A549 (cell line): ENCODE measurements around the gene PAPPA. TPM values are rescaled to one million over a fixed set of nuclear protein-coding genes. Genes with fewer than 3 reads are reported as not detected.

ENCODE experiments used
- ATAC-seq, 2 experiments: fragments of 200-7000 bp in 1 of 2; fragments of >200 bp in 1 of 2; cut with Nextera tagmentation in 1 of 2; cut with Tn5 transposase in 1 of 2; 3 replicates each; pipeline versions ENCODE4 v1.8.0 to v1.9.1; 2018 to 2020; ENCODE audit warnings: mild to moderate bottlenecking in 1 of 2, moderate library complexity in 1 of 2
- CTCF ChIA-PET: fragments of 300-600 bp; sonication (Branson Sonifier 250); formaldehyde crosslinking; extraction: SDS; loops from one replicate; lab custom pipeline; 2021; ENCODE audit warnings: antibody characterized with exemption, inconsistent platforms; lab: Yijun Ruan, JAX
- POLR2A ChIA-PET: fragments of 350-600 bp; formaldehyde crosslinking; extraction: SDS; loops from one replicate; lab custom pipeline; 2021; ENCODE audit warnings: antibody characterized with exemption, inconsistent platforms; lab: Yijun Ruan, JAX
- DNase-seq, 2 experiments: peaks; one replicate each; pipeline versions ENCODE4 v3.0.0 to v3.0.0-alpha.2; 2011 to 2016; ENCODE audit warnings: low read depth in 1 of 2, low spot score in 1 of 2
- FAIRE-seq: peaks from 2 replicates; lab custom pipeline; 2011; peaks lifted over from hg19 to GRCh38; lab: Jason Lieb, UNC
- H3K27ac ChIP-seq, 2 experiments: fragments of >200 bp; sonication (Bioruptor Twin); formaldehyde crosslinking; 3 replicates each; pipeline ENCODE4 v1.5.1; 2016 to 2017
- H3K4me1 ChIP-seq: fragments of >200 bp; sonication (Bioruptor Twin); formaldehyde crosslinking; 3 replicates; pipeline ENCODE4 v1.6.1; 2016
- H3K4me2 ChIP-seq: fragments of >200 bp; sonication (Bioruptor Twin); formaldehyde crosslinking; 3 replicates; pipeline ENCODE4 v1.6.1; 2016
- H3K4me3 ChIP-seq: fragments of >200 bp; sonication (Bioruptor Twin); formaldehyde crosslinking; 3 replicates; pipeline ENCODE4 v1.5.1; 2016
- H3K9me3 ChIP-seq: fragments of >200 bp; sonication (Bioruptor Twin); formaldehyde crosslinking; 3 replicates; pipeline ENCODE4 v1.6.1; 2016
- CEBPB ChIP-seq, 2 experiments: fragments of >200 bp in 1 of 2; sonication (Bioruptor Twin) in 1 of 2; formaldehyde crosslinking in 1 of 2; IDR thresholded peaks; 2 replicates each; pipeline ENCODE4 v1.6.1; 2012 to 2016
- EHMT2 ChIP-seq: fragments of 200-600 bp; sonication (generic); IDR thresholded peaks from 2 replicates; pipeline ENCODE4 v1.6.1; 2016; ENCODE audit warnings: antibody characterized with exemption, low read depth, mild to moderate bottlenecking, moderate library complexity
- EP300 ChIP-seq, 2 experiments: fragments of >200 bp; sonication (Bioruptor Twin); formaldehyde crosslinking; IDR thresholded peaks; 2 replicates in 1 of 2; 3 replicates in 1 of 2; pipeline ENCODE4 v1.6.1; 2016 to 2017
- ESRRA ChIP-seq: fragments of 150-350 bp; IDR thresholded peaks from 2 replicates; pipeline ENCODE4 v1.6.1; 2014; ENCODE audit warnings: mild to moderate bottlenecking, low read length, borderline replicate concordance
- HEYL ChIP-seq: fragments of 250-450 bp; sonication (Bioruptor Pico); IDR thresholded peaks from 2 replicates; pipeline ENCODE4 v1.8.0; 2021; ENCODE audit warnings: mild to moderate bottlenecking, moderate library complexity
- HOXA7 ChIP-seq: fragments of 250-450 bp; sonication (Bioruptor Pico); IDR thresholded peaks from 2 replicates; pipeline ENCODE4 v1.5.0; 2020; ENCODE audit warnings: mild to moderate bottlenecking, moderate library complexity
- HOXB13 ChIP-seq: fragments of 250-450 bp; sonication (Bioruptor Pico); IDR thresholded peaks from 2 replicates; pipeline ENCODE4 v1.5.0; 2020; ENCODE audit warnings: low read depth, mild to moderate bottlenecking, moderate library complexity
- JUN ChIP-seq, 2 experiments: fragments of >200 bp; sonication (Bioruptor Twin); formaldehyde crosslinking; IDR thresholded peaks; 2 replicates in 1 of 2; 3 replicates in 1 of 2; pipeline ENCODE4 v1.6.1; 2016 to 2017
- NR3C1 ChIP-seq: fragments of >200 bp; sonication (Bioruptor Twin); formaldehyde crosslinking; IDR thresholded peaks from 3 replicates; pipeline ENCODE4 v1.6.1; 2017
- POLR2AphosphoS2 ChIP-seq: conservative IDR thresholded peaks from 2 replicates; pipeline ENCODE4 v1.6.1; 2012; ENCODE audit warnings: low read length, improper control_type of control experiment, inconsistent platforms
- RAD21 ChIP-seq, 2 experiments: fragments of >200 bp in 1 of 2; sonication (Bioruptor Twin) in 1 of 2; formaldehyde crosslinking in 1 of 2; IDR thresholded peaks in 1 of 2; conservative IDR thresholded peaks in 1 of 2; 2 replicates in 1 of 2; 3 replicates in 1 of 2; pipeline ENCODE4 v1.6.1; 2012 to 2018; ENCODE audit warnings: inconsistent platforms in 1 of 2
- RNF2 ChIP-seq: fragments of 200-600 bp; sonication (generic); IDR thresholded peaks from 2 replicates; pipeline ENCODE4 v1.6.1; 2016; ENCODE audit warnings: low read depth, mild to moderate bottlenecking, antibody characterized with exemption, moderate library complexity, borderline replicate concordance
- SMC3 ChIP-seq: fragments of >200 bp; sonication (Bioruptor Twin); formaldehyde crosslinking; IDR thresholded peaks from 3 replicates; pipeline ENCODE4 v1.6.1; 2018; ENCODE audit warnings: inconsistent platforms
- TP53 ChIP-seq: fragments of 250-450 bp; sonication (Bioruptor Pico); IDR thresholded peaks from 2 replicates; pipeline ENCODE4 v1.5.0; 2021; ENCODE audit warnings: mild to moderate bottlenecking, moderate library complexity
- WGBS: methylation state at CpG from one replicate; pipeline ENCODE4 v1.1.6; 2017; ENCODE audit errors: missing lambda C conversion rate; 5-methylcytosine and 5-hydroxymethylcytosine counted together
- polyA plus RNA-seq, 4 experiments: library from polyadenylated mRNA; depleted of rRNA in 3 of 4; stranded (reverse); fragments of >200 nt; fragmentation: RNase III in 1 of 4; extraction: RNeasy Plus Mini Kit Qiagen cat#74134 plus additional on column Dnase treatment in 1 of 4; gene quantifications; 2 replicates in 3 of 4; 3 replicates in 1 of 4; pipeline ENCODE4 v1.2.3, GENCODE V29; 2011 to 2017
- TF ChIP-seq, protein P1 (sequence below): IDR thresholded peaks from 2 replicates; pipeline ENCODE4 v1.6.1; 2012
- TF ChIP-seq, protein P2 (sequence below): fragments of 250-450 bp; sonication (Bioruptor Pico); IDR thresholded peaks from 2 replicates; pipeline ENCODE4 v1.5.0; 2021; ENCODE audit warnings: mild to moderate bottlenecking, moderate library complexity, borderline replicate concordance
- TF ChIP-seq, protein P3 (sequence below): fragments of >200 bp; sonication (Bioruptor Twin); formaldehyde crosslinking; IDR thresholded peaks from 3 replicates; pipeline ENCODE4 v1.5.1; 2016

Gene PAPPA
- polyA plus RNA-seq, 2 of the 4 experiments (the other 2 are of a cell fraction), result 40.0 to 127 TPM

DNA sequence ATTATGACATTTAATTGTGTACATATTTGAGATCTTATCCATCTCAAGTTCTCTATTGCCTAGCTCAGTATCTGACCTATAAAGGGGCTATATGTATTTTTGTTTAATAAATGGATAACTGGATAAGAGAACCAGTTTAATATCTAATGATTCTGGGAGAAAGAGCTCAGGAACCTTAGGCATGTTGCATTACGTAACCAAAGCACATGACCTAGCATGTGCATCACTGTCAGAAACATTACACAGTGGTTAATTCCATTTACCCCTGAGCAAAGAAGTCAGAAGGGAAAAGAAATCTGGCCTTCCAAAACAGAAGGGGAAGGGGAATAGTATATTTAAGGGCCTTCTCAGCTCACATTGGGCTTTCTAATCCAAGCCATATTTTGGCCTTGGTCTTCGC lies 12.3 kb downstream of the PAPPA start:
- TF ChIP-seq NR3C1 (no peak), HOXB13 (CRISPR knock-in tag) (peak; percentile 26; the same call in 1 of the 2 replicates), POLR2AphosphoS2 (0 out of 2 replicates have a peak, but pooled peaks have one; percentile 48), CEBPB (IDR thresholded peaks at IDR 0.05) (peak; percentile 57 to 71; a peak in 3 of 4 replicates), ESRRA (no peak)
- TF ChIP-seq, protein P1, sequence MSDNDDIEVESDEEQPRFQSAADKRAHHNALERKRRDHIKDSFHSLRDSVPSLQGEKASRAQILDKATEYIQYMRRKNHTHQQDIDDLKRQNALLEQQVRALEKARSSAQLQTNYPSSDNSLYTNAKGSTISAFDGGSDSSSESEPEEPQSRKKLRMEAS, result 0 out of 2 replicates have a peak, but pooled peaks have one; percentile 37
- Histone ChIP-seq H3K9me3 (peaks cover 8% of the 10 kb centered on the region; the same call in 2 of the 3 replicates), H3K4me1 (peaks cover 100% of the 10 kb centered on the region), H3K4me3 (no peak overlapping the region), H3K4me2 (peak overlapping the region; percentile 42), H3K27ac (peak overlapping the region; percentile 49 to 80)
- peak; percentile 88 for FAIRE-seq
- POLR2A ChIA-PET, result interaction anchor here (0.7 to 4.6 kb wide), 5 partner anchors 9 to 575 kb away, joined by 3 to 37 read pairs (median 5); partner anchors contain the start of gene PAPPA
- no peak for DNase-seq
- ATAC-seq, result peak in 1 of 2 experiments; percentile 9; a peak in 1 of 6 replicates
- CTCF ChIA-PET, result interaction anchor here (0.9 to 8.3 kb wide), 4 partner anchors 11 to 573 kb away, joined by 3 to 70 read pairs (median 6); partner anchors contain the start of gene PAPPA
- 96% methylated on average over 2 of the region's 2 CpGs for WGBS

DNA sequence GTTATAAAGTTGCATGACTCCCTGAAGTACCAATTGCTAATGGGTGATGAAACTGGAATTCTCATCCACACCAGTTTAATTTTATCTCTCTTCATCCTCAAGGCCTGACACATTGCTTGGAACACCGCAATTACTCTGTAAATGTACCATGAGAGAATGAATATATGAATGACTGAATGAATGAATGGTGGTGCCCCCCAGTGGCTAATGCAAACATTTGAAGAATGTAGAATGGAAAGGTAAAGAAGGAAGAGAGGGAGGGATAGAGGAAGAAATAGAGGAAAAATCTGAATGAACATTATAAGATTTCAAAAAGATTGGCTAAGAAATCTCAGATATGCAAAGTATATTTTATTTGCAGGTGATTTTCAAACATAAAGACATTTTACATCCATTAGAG lies 13.1 kb downstream of the PAPPA start:
- Histone ChIP-seq H3K9me3 (peaks cover 8% of the 10 kb centered on the region; the same call in 2 of the 3 replicates), H3K4me1 (peaks cover 100% of the 10 kb centered on the region), H3K27ac (peak overlapping the region; percentile 49 to 80; a peak in 5 of 6 replicates), H3K4me2 (peak overlapping the region; percentile 42), H3K4me3 (no peak overlapping the region)
- no peak for DNase-seq
- no peak for FAIRE-seq
- no peak for TF ChIP-seq ESRRA
- TF ChIP-seq, protein P2, sequence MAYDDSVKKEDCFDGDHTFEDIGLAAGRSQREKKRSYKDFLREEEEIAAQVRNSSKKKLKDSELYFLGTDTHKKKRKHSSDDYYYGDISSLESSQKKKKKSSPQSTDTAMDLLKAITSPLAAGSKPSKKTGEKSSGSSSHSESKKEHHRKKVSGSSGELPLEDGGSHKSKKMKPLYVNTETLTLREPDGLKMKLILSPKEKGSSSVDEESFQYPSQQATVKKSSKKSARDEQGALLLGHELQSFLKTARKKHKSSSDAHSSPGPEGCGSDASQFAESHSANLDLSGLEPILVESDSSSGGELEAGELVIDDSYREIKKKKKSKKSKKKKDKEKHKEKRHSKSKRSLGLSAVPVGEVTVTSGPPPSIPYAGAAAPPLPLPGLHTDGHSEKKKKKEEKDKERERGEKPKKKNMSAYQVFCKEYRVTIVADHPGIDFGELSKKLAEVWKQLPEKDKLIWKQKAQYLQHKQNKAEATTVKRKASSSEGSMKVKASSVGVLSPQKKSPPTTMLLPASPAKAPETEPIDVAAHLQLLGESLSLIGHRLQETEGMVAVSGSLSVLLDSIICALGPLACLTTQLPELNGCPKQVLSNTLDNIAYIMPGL (CRISPR knock-in tag), result 0 out of 2 replicates have a peak, but pooled peaks have one; percentile 18
- TF ChIP-seq RAD21 (conservative IDR thresholded peaks at IDR 0.05 in 1 of 2, IDR thresholded peaks at IDR 0.05 in 1 of 2), result peak in 1 of 2 experiments; percentile 38; a peak in 3 of 5 replicates
- peak; percentile 50; the same call in 1 of the 2 replicates for TF ChIP-seq TP53 (CRISPR knock-in tag)
- TF ChIP-seq SMC3, result peak; percentile 34; the same call in 2 of the 3 replicates
- TF ChIP-seq RNF2, result no peak
- TF ChIP-seq, protein P1, result no peak
- TF ChIP-seq, protein P3, sequence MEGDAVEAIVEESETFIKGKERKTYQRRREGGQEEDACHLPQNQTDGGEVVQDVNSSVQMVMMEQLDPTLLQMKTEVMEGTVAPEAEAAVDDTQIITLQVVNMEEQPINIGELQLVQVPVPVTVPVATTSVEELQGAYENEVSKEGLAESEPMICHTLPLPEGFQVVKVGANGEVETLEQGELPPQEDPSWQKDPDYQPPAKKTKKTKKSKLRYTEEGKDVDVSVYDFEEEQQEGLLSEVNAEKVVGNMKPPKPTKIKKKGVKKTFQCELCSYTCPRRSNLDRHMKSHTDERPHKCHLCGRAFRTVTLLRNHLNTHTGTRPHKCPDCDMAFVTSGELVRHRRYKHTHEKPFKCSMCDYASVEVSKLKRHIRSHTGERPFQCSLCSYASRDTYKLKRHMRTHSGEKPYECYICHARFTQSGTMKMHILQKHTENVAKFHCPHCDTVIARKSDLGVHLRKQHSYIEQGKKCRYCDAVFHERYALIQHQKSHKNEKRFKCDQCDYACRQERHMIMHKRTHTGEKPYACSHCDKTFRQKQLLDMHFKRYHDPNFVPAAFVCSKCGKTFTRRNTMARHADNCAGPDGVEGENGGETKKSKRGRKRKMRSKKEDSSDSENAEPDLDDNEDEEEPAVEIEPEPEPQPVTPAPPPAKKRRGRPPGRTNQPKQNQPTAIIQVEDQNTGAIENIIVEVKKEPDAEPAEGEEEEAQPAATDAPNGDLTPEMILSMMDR, result peak; percentile 48
- TF ChIP-seq JUN (IDR thresholded peaks at IDR 0.05), result peak in 1 of 2 experiments; percentile 6; a peak in 1 of 5 replicates
- no peak for TF ChIP-seq HEYL
- whole genome bisulfite sequencing, result 95% methylated on average over 1 of the region's 1 CpG
- ATAC-seq, result no peak
- ChIA-PET POLR2A (interaction anchor here (0.7 to 4.6 kb wide), 3 partner anchors 14 to 576 kb away, joined by 3 to 37 read pairs (median 12); partner anchors contain the start of gene PAPPA), CTCF (interaction anchor here (0.9 to 8.3 kb wide), 3 partner anchors 10 to 574 kb away, joined by 3 to 70 read pairs (median 3); no protein-coding TSS in a partner anchor)

DNA sequence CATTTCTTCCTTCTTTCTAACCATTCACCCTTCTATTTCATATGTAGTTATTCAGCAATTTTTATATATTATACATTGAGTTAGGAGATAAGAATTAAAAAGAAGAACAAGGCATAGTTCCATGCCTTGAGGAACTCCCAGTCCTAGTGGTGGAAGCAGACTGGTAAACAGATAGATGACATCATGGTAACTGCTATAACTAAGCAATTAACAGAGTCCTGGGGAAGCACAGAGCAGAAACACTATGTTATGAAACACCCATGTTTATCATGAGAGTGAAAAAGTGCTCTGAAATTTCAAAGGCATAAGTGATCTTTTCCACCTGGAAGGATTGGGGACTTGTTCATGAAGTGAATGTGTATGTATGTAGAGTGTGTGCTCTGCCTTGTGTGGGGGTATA lies 14.6 kb downstream of the PAPPA start:
- CTCF ChIA-PET, result interaction anchor here (0.6 to 2.1 kb wide), 2 partner anchors 8 to 36 kb away, joined by 3 to 6 read pairs; no protein-coding TSS in a partner anchor
- no peak for DNase-seq
- no peak for FAIRE-seq
- no peak for ATAC-seq
- no peak for TF ChIP-seq EP300 (IDR thresholded peaks at IDR 0.05)
- no peak for TF ChIP-seq EHMT2
- TF ChIP-seq HEYL, result no peak
- TF ChIP-seq HOXA7 (CRISPR knock-in tag), result no peak
- TF ChIP-seq RNF2, result no peak
- TF ChIP-seq, all 56 proteins: peak for 0
- Histone ChIP-seq H3K4me3 (no peak overlapping the region), H3K4me1 (peaks cover 100% of the 10 kb centered on the region), H3K27ac (peak overlapping the region; percentile 33 to 49; a peak in 4 of 6 replicates), H3K9me3 (peaks cover 4% of the 10 kb centered on the region; the same call in 2 of the 3 replicates), H3K4me2 (peak overlapping the region; percentile 42; the same call in 2 of the 3 replicates)
- POLR2A ChIA-PET, result no interaction called here
